ENCODE results near the gene MPND.

The MPND gene

DNA sequence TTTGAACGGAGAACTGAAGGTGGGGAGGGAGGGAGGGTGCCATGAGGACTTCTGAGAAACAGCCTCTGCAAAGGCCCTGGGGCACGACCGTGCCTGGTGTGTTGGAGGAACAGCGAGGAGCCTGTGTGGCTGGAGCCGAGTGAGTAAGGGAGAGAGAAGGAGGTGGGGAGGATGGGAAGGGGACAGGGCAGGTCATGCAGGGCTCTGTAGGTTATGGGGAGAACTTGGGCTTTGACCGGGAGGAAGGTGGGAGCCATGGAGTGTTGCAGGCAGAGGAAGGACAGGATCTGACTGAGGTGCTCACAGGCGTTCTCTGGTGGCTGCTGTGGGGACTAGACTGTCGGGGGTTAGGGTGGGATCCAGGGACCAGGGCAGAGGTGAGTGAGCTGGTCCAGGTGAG, 6.7 kb downstream of the MPND start:
- DNase-seq: no peak

DNA sequence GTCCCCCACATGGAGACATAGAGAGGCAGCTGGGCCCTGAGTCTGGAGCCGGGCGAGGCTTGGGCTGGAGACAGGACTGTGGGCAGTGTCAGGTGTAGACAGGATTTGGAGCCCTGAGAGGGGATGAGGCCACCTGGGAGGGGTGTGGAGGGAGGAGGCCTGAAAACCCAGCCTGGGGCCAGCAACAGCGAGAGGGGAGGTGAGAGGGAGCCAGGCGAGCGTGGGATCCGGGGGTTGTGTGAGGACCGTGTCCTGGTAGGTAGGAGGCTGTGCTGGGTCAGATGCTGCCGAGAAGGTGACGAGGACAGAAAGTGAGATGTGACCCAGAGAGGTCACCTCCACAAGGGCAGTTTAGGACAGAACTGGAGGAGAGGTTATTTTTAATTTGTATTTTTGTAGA, 7.4 kb downstream of the MPND start:
- DNase-seq: no peak

DNA sequence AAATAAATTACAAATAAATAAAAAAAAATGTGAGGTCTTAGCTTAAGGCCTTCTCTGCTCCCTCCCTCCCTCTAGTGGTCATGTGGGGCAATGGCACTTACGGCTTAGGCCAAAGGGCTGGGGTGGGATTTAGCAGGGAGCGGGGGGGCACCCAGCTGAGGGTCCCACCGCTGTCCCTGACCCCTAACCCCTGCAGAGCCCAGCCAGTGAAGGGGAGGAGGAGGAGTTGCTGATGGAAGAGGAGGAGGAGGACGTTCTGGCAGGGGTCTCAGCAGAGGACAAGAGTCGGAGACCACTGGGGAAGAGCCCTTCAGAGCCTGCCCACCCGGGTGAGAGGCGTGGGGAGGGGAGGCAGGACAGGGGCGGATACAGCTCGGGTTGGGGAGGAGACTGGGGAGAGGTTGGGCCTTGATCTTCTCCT, 9.3 kb downstream of the MPND start:
- DNase-seq: peak; percentile 37

DNA sequence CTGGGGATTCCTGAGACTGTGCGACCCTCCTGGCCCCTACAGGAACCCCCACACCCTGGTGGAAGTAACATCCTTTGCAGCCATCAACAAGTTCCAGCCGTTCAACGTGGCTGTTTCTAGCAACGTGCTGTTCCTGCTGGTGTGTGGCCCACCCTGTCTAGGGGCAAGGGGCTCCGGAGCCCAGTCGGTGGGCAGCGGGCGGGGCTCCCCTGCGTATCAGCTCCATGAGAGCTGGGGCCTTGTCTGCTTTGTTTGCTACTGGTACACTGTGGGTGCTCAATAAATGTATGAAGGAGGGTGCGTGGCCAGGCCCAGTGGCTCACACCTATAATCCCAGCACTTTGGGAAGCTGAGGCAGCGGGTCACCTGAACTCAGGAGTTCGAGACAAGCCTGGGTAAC, 10.9 kb downstream of the MPND start:
- DNase-seq: no peak

DNA sequence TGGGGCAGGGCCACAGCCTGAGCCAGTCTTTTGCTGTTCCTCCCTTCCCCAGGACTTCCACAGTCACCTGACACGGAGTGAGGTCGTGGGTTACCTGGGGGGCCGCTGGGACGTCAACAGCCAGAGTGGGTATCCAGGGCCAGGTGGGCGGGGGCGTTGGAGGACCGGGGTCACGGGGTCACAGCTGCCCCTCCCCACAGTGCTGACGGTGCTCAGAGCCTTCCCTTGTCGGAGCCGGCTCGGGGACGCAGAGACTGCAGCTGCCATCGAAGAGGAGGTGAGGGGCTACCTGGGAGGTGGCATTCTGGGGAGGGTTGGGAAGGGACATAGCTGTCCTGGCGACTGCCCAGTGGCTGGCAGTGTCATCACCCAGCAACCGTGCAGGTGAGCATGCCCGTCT, 11.5 kb downstream of the MPND start:
- no peak for DNase-seq

DNA sequence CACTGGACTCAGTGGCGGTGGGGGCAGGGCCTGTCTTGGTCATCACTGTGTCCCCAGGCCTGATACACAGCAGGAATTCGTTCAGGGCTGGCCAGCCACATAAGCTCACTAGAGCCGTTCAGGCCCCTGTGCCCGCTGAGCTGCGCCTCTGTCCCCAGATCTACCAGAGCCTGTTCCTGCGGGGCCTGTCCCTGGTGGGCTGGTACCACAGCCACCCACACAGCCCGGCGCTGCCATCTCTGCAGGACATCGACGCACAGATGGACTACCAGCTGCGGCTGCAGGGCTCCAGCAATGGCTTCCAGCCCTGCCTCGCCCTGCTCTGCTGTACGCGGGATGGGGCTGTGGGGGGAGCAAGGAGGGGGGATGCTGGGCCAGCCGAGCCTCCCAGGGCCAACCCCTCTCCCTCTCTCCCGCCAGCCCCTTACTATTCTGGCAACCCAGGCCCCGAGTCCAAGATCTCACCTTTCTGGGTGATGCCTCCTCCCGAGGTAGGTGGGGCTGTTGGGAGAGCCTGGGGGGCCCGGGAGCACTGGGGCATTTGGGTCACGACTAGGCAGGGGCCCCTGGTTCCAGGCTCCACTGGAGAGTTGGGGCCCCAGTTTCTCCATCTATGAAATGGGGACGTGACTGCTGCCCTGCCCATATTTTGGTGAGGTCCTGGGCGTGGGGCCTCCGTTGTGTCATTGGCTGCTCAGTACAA, 13.9 kb downstream of the MPND start:
- no peak for DNase-seq

DNA sequence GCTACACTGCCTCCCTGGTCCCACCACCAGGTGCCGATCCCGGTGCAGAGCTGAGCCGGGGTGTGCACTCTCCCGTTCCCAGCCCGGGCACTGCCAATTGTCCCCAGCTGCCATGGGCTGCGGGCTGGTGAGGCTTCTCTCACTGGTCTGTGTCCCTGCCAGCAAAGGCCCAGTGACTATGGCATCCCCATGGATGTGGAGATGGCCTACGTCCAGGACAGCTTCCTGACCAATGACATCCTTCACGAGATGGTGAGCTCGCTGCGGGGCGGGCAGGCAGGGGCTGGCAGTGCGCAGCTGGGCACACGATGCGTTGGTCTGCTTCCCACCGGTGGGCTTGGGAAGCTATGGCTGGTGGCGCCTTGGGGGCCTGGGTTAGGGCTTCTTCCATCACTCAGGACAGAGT, 14.6 kb downstream of the MPND start:
- DNase-seq: no peak

DNA sequence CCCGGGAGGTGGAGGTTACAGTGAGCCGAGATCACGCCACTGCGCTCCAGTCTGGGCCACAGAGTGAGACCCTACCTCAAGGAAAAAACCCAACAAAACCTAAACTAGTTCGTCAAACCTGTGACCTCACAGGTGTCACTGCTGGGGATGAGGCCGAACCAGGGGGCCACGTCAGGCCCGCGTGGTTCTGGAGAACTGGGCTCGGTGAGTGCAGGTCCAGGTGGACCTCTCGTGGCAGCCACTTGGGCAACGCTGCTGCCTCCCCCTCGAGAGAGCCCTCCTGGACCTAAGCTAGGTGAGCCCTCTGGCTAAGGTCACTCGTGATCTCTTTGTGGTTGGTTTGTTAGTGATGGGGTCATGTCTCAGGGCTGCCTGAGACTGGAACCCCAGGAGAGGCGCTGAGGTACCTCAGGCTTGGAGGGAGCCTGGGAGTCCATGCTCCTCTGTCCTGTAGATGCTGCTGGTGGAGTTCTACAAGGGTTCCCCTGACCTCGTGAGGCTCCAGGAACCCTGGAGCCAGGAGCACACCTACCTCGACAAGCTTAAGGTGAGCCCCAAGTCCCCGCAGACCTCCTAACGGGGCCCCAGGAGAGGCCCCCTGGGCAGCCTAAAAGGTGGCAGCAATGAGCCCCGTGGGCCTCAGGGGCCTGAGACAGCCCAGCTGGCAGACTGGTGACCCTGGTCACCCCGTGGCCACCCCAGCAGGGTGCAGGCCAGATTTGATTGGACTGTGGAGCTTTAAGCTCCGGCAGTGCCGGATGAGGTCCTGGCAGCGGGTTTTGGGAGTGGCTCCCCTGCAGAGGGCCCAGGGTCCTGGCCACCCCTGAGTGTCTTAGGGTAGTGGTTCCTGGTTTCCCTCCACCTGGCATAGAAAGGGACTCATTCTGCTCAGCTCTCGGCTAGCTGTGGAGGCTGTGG, 15.6 kb downstream of the MPND start:
- DNase-seq: no peak

DNA sequence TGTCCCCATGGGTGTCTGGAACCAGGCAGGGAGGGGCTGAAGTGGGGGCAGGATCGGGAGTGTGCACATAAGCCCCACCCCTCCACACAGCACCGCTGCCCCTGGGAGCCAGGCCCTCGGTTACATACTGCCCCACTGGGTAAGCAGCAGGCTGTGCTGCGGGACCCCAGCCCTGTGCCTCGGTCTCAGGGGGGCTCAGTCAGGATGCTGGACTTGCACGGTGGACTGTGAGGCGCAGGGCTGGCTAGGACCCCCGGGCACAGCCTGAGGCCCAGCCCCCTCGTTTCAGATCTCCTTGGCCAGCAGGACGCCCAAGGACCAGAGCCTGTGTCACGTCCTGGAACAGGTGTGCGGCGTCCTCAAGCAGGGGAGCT, 16.3 kb downstream of the MPND start:
- no peak for DNase-seq

DNA sequence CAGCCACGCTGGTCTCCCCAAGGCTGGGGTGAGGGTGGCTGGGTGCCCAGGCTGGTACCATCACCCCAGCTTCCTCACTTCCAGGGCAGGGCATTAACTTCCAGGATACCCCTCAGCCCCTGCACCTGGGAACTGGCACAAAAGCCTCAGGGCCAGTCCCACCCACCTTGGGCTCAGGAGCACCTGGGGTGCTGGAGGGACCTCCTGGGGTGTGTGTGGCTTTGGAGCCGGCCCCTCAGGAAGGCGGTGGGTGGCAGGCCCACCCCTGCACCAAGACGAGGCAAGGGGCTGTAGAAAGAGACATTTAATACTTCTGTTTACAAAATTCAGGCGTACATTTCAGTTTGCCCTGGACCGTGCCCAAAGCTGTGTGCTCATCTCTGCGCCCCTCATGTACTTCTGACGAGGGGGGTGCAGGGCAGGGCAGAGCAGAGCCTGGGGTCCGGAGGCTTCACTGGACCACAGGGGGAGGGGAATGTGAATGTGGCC, 16.8 kb downstream of the MPND start:
- DNase-seq: no peak

DNA sequence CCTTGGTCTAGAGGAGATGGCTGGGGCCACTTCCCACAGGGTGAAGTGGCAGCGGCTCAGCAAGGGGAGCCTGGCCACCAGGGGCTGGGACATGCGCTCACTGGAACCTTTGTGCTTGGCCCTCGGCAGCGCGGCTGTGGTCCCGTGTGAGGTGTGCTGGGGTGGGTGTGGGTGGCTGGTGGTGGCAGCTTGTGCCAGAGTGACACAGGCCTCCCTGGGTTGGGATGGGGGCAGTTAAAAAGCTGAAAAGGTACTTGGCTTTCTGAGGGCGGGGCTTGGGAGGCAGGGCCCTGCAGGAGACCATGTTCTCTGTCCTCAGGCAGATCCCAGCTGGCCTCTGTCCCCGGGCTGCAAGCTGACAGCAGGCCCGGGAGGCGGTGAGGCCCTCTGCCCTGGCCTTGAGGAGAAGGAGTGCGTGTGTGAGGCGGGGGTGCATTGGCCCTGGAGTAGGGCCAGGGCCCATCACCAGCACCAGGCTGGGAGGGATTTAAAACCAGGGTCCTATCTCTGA, 17.3 kb downstream of the MPND start:
- no peak for DNase-seq

DNA sequence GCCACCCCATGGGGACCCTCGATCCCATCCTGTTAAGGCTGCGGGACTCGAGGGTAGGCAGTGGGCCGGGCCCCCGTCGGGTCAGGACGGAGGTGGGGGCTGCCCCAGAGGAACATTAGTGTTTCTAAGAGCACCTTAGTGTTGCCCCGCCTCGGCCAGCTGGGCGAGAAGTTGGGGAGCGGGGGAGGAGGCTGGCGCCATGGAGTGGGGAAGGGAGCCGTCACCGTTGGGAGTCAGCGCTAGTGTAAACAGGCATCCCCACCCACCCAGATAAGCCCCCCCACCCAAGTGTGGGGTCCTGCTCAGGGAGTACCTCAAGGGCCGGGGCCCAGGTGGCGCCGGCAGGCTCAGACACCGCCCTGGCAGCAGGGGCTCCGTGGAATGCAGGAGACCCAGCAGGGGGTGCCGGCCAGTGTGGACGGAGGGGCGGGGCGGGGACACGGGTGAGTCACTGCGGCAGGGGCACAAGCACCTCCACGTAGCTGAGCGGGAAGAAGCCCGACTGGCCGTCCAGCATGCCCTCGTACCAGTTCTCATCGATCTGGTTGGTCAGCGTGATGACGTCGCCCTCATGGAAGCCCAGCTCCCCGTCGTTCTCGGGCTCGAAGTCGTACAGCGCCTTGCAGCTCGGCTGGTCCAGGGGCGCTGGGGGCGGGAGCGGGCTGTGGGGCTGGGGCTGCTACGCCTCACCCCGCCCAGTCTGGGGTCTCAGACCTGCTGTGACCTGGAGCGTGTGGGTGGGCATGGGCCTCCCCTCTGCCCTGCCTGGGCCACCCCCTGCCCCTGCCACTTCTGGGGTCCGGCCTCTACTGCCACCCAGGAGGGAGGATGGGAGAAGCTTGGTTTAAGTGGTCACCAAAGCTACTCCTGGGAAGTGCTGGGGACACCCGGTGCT, 18.0 kb downstream of the MPND start:
- no peak for DNase-seq

DNA sequence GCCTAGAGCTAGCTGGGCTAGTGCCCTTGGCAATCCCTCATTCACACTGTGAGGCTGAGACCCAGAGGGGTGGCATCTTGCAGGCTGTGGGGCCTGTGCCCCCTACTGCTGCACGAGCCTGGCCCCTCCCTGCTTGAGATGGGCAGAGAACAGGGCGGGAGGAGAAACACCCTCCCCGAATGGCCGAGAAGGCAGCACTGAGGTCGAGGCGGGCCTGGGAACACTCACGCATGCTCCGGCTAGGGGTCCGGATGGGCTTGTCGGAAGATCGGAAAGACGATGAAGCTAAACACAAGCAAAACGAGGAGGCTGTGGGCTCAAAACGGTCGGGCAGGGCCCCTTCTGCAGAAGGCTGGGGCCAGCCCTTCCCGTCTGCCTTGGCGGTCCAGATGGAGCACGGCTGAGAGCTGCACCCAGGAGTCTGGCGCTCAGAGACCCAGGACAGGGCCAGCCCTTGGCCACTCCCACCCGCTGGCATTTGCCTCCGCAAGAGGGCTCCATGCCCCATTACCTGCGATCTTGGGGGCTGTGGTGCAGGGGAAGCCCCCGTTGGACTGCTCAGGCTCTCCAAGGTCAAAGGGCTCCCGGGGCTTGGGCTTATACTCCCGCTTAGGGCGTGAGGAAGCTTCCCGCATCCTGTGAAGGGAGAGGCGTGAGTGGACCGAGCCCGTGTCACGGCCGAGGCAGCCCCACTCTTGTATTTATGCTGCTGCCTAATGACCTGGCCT, 18.9 kb downstream of the MPND start:
- DNase-seq: no peak

DNA sequence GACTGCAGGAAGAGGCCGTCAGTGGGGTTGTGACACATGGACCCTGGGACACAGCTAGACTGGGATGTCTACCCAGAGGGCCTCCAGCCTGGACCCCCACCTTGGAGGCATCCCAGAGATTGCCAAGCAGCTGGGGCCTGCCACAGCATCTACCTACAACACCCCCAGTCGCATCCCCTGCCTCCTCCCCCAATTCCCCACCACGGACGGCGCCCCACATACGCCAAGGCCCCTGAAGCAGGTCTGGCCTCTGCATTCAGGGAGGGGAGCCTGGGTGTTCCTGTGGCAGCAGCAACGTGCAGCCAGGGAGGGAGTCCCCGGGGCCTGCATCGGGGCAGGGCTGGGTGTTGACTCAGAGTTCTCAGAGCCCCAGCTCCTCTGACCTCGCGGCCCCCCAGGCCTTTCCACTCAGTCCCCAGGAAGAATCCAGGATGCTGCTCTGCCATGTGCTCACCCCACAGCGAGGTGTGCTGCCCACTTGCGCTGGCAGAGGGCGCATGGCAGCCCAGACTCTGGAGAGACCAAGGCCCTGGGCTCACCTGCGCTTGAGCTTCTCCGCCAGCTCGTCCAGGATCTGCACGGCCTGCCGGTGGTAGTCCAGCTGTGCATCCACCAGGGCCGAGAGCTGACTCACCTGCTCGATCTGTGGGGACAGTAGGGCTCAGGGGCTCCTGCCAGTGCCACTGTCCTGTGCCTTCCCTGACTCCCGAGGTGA, 19.6 kb downstream of the MPND start:
- no peak for DNase-seq

DNA sequence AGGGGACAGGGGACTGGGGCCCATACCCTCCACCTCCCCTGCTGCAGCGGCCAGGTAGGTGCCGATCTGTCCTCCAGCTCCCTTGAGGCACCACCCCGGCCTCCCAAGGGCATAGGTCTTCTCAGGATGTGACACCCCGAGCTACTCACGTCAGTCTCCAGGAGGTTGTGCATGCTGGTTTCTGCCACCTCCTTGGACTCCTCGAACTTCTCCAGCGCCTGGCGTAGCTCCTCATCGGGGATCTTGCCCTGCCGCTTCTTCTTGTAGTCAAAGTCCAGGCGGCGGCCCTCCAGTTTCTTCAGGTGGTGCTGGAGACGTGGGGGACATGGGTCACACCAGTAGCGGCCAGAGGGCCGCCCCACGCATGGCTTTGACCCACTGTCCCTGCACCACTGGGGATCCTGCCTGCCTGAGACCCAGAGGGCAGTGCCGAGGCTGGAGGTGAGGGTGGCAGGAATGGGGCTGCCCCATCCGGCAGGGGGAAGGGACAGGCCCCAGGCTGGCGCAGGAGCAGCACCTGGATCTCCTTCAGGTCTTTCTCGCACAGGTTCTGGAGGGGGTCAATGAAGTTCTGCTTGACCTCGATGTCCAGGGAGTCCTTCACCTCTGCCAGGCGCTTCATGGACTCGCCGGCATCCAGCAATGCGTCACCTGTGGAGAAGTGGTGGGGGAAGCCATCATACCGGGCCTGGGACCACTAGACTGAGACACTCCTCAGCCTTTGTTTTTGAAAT, 20.4 kb downstream of the MPND start:
- DNase-seq: no peak

DNA sequence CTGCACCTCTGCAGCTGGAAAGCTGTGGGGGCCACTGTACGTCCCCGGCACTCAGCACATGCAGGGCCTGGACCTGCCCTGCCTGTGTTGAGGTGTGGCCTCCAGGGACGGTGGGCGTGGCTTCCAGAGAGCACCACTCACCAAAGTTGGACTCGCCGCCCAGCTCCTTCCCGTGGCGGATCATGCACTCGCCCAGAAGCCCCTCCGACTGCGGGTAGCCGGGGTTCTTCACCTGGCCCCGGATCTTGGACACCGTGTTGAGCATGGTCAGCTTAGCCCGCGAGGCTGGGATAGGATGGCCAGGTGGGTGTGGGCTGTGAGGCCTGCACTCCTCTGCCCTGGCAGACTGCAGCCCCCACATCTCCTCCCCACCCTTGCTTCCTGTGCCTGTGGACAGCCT, 22.0 kb downstream of the MPND start:
- no peak for DNase-seq

DNA sequence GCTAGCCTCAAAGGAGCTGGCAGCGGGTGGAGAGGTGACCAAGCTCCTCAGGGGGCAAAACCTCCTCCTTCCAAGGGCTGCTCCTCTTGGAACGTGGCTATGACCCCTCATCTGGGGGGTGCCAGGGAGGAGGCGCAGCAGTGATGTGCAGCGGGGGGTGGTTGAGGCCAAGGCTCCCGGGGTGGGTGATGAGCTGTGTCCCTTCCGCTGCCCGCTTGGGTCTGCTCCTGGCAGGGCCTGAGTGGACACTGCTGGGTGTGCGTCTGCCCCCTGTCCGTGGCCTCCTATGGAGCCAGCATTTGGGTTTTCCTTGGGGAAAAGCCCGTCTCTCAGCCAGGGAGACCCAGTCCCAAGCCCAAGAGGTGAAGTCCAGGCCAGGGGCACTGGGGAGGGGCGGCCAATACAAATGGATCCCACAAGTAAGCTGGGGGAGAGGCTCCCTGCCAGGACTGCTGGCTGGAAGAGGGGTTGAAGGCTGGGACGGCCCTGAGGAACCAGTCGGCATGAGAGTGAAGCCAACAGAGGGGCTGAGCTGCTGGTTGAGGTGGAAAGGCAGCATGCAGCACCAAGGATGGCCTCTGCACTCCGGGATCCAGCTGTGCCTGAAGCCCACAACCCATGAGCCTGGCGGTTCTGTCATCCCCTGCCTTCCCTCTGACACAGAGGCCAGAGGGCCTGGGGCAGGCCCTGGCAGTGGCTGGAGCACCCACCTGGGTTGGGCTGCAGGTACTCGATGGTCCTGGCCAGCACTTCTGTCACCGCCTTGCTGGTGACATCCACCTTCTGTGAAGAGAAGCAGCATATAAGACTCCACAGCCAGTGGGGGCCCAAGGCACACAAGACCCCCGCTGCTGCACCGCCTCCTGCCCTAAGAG, 22.7 kb downstream of the MPND start:
- DNase-seq: no peak

DNA sequence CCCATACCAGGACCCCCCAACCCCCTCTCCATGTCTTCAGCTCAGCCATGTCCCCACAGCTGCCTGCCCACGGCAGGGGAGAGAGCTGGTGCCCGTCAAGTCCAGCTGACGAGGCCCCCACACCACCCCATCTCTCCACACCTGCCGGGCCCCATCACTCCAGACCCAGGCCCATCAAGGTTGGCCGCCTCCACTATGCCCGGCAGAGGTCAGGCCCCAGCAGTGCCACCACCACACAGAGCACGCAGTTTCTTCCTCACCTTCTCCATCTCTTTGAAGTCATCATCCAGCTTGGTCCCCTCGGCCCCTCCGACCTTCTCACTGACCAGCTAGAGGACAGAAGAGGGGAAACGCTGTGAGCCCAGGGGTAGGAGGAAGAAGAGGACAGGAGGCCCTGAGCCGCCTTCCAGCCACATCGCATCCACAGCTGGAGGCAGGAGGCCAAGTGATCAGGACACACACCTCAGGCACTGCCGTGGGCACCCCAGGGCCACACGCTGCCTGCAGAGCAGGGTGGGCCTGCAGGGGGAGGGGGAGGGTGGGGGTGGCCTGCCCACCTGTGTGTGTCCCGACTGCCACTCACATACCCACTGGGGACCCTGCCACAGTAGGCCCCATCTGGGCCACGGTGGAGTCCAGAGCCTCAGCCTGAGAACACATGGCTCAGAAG, 23.4 kb downstream of the MPND start:
- no peak for DNase-seq

DNA sequence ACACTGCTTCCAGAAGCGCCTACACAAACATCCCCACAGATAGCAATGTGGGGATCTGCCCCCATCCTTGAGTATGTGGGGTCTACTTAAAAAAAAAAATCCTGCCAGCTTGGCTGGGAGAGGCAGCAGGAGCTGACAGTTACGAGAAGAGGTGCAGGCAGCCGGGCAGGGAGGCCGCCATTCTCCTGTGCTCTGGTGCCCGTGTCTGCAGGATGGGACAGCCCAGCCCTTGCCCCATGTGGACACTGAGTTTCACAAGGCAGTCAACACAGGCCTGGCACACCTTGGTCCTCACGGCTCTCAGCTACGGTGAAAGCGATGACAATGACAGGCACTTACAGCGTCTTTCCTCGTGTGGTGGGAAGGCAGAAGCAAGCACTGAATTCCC, 24.0 kb downstream of the MPND start:
- DNase-seq: no peak
